Measurements from ENCODE around the gene BRIX1. TPM values are rescaled to one million over a fixed set of nuclear protein-coding genes. Genes with fewer than 3 reads are reported as not detected.
A peak's percentile ranks its signal among the peaks of the same experiment; 100 is the strongest.

The BRIX1 gene
- total and polyA plus RNA-seq, 12 donors: 10.6 to 55.3 (median 20.1) TPM

- Histone ChIP-seq H3K4me3 (no peak overlapping the region), H3K27me3 (no peaks in the 10 kb centered on the region), H3K9me3 (replicated peaks in 1 of 3) (no peaks in the 10 kb centered on the region), H3K36me3 (replicated peaks in 1 of 2) (no peaks in the 10 kb centered on the region), H3K27ac (no peak overlapping the region), H3K4me1 (replicated peaks in 1 of 2) (no peaks in the 10 kb centered on the region)
- intact Hi-C loops (cut with DNase I): loop anchor here (5.0 to 10.0 kb wide), 2 partner anchors 372 to 414 kb away; no protein-coding TSS in a partner anchor
- no peak for DNase-seq
- WGBS, 4 donors: 91 to 96% (median 94%) methylated on average over 2 of the region's 2 CpGs
- no peak for TF ChIP-seq POLR2A (IDR thresholded peaks at IDR 0.05)
- TF ChIP-seq CTCF (IDR thresholded peaks at IDR 0.05): no peak
These were observed 16.4 kb upstream of the BRIX1 start for GRCh38 chr5:34899066-34899465.

GRCh38 chr5:34900652-34901051 is 14.9 kb upstream of the BRIX1 start:
- no peak for DNase-seq
- intact Hi-C loops (cut with DNase I): no loop called here

GRCh38 chr5:34903260-34903659 is 12.3 kb upstream of the BRIX1 start:
- peaks cover 0 to under 1% of the 10 kb centered on the region in 2 donors for H3K36me3 ChIP-seq (replicated peaks in 1 of 2)
- WGBS, 4 donors: 83 to 95% (median 89%) methylated on average over 1 of the region's 1 CpG
- H3K4me1 ChIP-seq (replicated peaks in 1 of 2): no peaks in the 10 kb centered on the region
- no peak overlapping the region for H3K4me3 ChIP-seq
- H3K27ac ChIP-seq: no peak overlapping the region
- no peak for TF ChIP-seq CTCF (IDR thresholded peaks at IDR 0.05)
- no peak for TF ChIP-seq POLR2A (IDR thresholded peaks at IDR 0.05)
- H3K27me3 ChIP-seq: no peaks in the 10 kb centered on the region
- DNase-seq: no peak
- intact Hi-C loops (cut with DNase I): no loop called here
- H3K9me3 ChIP-seq (replicated peaks in 1 of 3): no peaks in the 10 kb centered on the region

More at GRCh38 chr5:34900652-34901051, 14.9 kb upstream of the BRIX1 start:
- H3K4me1 ChIP-seq (replicated peaks in 1 of 2): no peaks in the 10 kb centered on the region
- H3K9me3 ChIP-seq (replicated peaks in 1 of 3): no peaks in the 10 kb centered on the region
- H3K27me3 ChIP-seq: no peaks in the 10 kb centered on the region
- WGBS, 4 donors: 91 to 95% (median 93%) methylated on average over 6 of the region's 6 CpGs
- no peak overlapping the region for H3K27ac ChIP-seq
- TF ChIP-seq CTCF (IDR thresholded peaks at IDR 0.05) (no peak), POLR2A (IDR thresholded peaks at IDR 0.05) (no peak)
- no peak overlapping the region for H3K4me3 ChIP-seq
- no peaks in the 10 kb centered on the region for H3K36me3 ChIP-seq (replicated peaks in 1 of 2)

- Histone ChIP-seq H3K36me3 (replicated peaks in 1 of 2) (peaks cover 0 to 19% of the 10 kb centered on the region in 2 donors), H3K4me3 (no peak overlapping the region), H3K27me3 (no peaks in the 10 kb centered on the region), H3K27ac (no peak overlapping the region), H3K4me1 (replicated peaks in 1 of 2) (no peaks in the 10 kb centered on the region), H3K9me3 (replicated peaks in 1 of 3) (no peaks in the 10 kb centered on the region)
- peak in 3 of 6 experiments; percentile 7 to 37 (median 22) for TF ChIP-seq CTCF (IDR thresholded peaks at IDR 0.05)
- no peak for TF ChIP-seq POLR2A (IDR thresholded peaks at IDR 0.05)
- 81 to 87% (median 84%) methylated on average over 2 of the region's 2 CpGs for WGBS, 4 donors
- intact Hi-C loops (cut with DNase I): no loop called here
- DNase-seq: no peak
These were observed 9.9 kb upstream of the BRIX1 start for GRCh38 chr5:34905564-34905963.
